Mammary epithelial cell (primary cell): ENCODE results near the gene IL34.
"Not testable (repeated sequence)": the region's sequence is repeated elsewhere in the genome, so short reads cannot be mapped to it uniquely, and the experiment has no call there.

Source experiments
- EZH2 ChIP-seq: IDR thresholded peaks from 2 replicates; pipeline ENCODE4 v1.6.1; 2012; ENCODE audit warnings: low read length, inconsistent platforms, borderline replicate concordance
- TF ChIP-seq, protein P1 (sequence below), 2 donors: IDR thresholded peaks in 1 of 2; conservative IDR thresholded peaks in 1 of 2; 2 replicates each; pipeline ENCODE4 v1.5.1; 2011 to 2012; ENCODE audit warnings: inconsistent platforms in 2 of 2, low read length in 2 of 2, mild to moderate bottlenecking in 2 of 2, control low read depth in 1 of 2, low read depth in 1 of 2; ENCODE audit not compliant: insufficient read depth in 1 of 2; ENCODE audit errors: extremely low read depth in 1 of 2

GRCh38 chr16:70633617-70634016 lies 12.7 kb upstream of the IL34 start:
- TF ChIP-seq, protein P1, sequence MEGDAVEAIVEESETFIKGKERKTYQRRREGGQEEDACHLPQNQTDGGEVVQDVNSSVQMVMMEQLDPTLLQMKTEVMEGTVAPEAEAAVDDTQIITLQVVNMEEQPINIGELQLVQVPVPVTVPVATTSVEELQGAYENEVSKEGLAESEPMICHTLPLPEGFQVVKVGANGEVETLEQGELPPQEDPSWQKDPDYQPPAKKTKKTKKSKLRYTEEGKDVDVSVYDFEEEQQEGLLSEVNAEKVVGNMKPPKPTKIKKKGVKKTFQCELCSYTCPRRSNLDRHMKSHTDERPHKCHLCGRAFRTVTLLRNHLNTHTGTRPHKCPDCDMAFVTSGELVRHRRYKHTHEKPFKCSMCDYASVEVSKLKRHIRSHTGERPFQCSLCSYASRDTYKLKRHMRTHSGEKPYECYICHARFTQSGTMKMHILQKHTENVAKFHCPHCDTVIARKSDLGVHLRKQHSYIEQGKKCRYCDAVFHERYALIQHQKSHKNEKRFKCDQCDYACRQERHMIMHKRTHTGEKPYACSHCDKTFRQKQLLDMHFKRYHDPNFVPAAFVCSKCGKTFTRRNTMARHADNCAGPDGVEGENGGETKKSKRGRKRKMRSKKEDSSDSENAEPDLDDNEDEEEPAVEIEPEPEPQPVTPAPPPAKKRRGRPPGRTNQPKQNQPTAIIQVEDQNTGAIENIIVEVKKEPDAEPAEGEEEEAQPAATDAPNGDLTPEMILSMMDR (conservative IDR thresholded peaks at IDR 0.05 in 1 of 2, IDR thresholded peaks at IDR 0.05 in 1 of 2; ENCODE audit: extremely low read depth in 1 of 2, insufficient read depth in 1 of 2, low read depth in 1 of 2, low read length in 2 of 2): not testable (repeated sequence)
- TF ChIP-seq EZH2: not testable (repeated sequence)
